Measurements from ENCODE around the gene COL4A1. TPM values are rescaled to one million over a fixed set of nuclear protein-coding genes. Genes with fewer than 3 reads are reported as not detected.

COL4A1 gene
- total RNA-seq, 1 donor from 2014 or later: 2,489 TPM

DNA sequence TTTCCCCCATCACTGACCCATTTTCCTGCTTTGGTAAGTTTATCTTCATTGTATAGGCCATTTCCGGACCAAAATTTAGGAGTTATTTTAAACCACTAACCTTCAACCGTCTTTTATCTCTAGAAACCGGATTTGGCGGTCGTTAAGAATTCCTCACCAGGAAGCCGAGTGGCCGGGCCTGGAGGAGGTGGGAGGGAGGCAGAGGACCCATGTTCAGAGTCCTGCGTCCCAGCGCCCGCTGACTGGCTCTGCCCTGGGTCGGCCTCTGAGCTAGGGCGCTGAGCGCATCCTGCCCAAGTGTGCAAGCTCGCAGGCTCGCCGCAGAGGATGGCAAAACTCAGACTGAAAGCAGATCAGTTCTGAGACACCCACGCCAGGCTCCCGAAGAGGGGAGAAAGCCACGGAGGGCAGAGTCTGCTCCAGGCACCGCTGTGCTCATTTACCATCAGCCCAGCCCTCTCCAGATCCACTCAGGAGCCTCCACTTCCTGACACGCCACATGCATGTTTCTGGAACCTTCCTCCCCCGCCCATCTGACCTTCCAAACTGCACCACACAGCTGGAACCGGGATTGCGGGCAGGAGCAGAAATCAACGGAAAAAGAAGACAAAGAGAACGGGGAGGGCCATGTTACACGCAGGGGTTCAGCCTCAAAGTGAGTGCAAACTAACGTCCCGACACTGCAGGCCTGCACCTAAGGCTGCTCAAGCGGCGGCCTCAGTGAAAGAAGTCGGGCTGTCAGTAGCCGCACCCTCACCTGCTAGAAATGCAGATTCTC is 8.3 kb downstream of the COL4A1 start:
- Histone ChIP-seq H4K20me1 (ENCODE audit: insufficient read depth, low read length) (peaks cover 98% of the 10 kb centered on the region), H2AFZ (ENCODE audit: low read depth, low read length) (no peak overlapping the region), H3K4me1 (ENCODE audit: insufficient read depth, low read length) (peaks cover 32% of the 10 kb centered on the region), H3K27ac (ENCODE audit: low read depth, low read length) (peak overlapping the region; percentile 30), H3K4me3 (ENCODE audit: insufficient read depth, low read depth, low read length) (no peak overlapping the region), H3K4me2 (ENCODE audit: low read length) (peak overlapping the region; percentile 41), H3K36me3 (ENCODE audit: insufficient read depth, low read length) (peaks cover 23% of the 10 kb centered on the region), H3K27me3 (ENCODE audit: insufficient read depth, low read length) (no peaks in the 10 kb centered on the region), H3K9ac (ENCODE audit: low read length) (peak overlapping the region; percentile 34), H3K79me2 (ENCODE audit: insufficient read depth, low read length) (peaks cover 100% of the 10 kb centered on the region), H3K9me3 (ENCODE audit: insufficient read depth, low read depth, low read length) (no peaks in the 10 kb centered on the region)
- H3K27me3 Mint-ChIP-seq (ENCODE audit: low read depth, unreplicated experiment): no peaks in the 10 kb centered on the region
- peaks cover 22% of the 10 kb centered on the region for H3K36me3 Mint-ChIP-seq (ENCODE audit: low read depth, unreplicated experiment)
- DNase-seq (ENCODE audit: low read depth): no peak
- no peak overlapping the region for H3K4me3 Mint-ChIP-seq (ENCODE audit: unreplicated experiment)
- TF ChIP-seq, protein P1, sequence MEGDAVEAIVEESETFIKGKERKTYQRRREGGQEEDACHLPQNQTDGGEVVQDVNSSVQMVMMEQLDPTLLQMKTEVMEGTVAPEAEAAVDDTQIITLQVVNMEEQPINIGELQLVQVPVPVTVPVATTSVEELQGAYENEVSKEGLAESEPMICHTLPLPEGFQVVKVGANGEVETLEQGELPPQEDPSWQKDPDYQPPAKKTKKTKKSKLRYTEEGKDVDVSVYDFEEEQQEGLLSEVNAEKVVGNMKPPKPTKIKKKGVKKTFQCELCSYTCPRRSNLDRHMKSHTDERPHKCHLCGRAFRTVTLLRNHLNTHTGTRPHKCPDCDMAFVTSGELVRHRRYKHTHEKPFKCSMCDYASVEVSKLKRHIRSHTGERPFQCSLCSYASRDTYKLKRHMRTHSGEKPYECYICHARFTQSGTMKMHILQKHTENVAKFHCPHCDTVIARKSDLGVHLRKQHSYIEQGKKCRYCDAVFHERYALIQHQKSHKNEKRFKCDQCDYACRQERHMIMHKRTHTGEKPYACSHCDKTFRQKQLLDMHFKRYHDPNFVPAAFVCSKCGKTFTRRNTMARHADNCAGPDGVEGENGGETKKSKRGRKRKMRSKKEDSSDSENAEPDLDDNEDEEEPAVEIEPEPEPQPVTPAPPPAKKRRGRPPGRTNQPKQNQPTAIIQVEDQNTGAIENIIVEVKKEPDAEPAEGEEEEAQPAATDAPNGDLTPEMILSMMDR (IDR thresholded peaks at IDR 0.05; ENCODE audit: insufficient read depth, low read depth, low read length): no peak
- TF ChIP-seq EZH2 (IDR thresholded peaks at IDR 0.05; ENCODE audit: insufficient read depth, low read length): no peak
- peaks cover 57% of the 10 kb centered on the region for H3K4me1 Mint-ChIP-seq (ENCODE audit: low read depth, unreplicated experiment)
- no peaks in the 10 kb centered on the region for H3K9me3 Mint-ChIP-seq (ENCODE audit: unreplicated experiment)
- no peak overlapping the region for H3K27ac Mint-ChIP-seq (ENCODE audit: unreplicated experiment)
- FAIRE-seq: no peak

DNA sequence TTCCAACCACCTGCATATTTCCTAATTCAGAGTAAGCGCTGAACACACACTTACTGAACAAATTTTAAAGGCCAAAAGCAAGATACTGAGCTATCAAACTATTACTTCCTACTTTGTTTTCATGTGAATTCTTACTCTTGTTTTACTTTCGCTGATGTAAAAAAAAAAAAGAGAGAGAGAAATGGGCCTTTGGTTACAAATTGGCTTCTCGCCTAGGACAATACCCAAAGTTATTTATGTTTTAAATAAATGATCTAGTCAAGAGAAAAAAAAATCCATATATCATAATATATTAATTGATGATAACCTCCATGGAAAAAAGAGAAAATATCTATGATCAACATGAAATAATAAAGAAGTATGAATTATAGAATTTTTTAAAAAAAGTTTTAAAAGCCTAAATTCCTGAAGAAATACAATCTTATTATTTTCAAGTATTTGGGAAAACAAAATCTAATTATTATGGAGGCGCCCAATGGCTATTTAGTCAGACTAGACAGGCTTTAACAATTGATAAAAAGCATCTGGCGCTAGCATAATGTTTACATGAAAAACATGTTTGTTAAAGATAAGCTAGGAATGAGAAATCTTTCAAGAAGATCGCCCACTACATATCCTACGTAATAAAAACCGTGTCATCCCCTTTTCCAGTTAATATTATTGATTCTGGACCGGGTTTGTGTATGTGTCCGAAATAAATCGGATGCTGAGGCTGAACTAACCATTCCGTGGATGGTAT is 9.0 kb downstream of the COL4A1 start:
- H3K27me3 Mint-ChIP-seq (ENCODE audit: low read depth, unreplicated experiment): no peaks in the 10 kb centered on the region
- Histone ChIP-seq H3K27ac (ENCODE audit: low read depth, low read length) (peak overlapping the region; percentile 30), H3K4me1 (ENCODE audit: insufficient read depth, low read length) (peaks cover 26% of the 10 kb centered on the region), H3K79me2 (ENCODE audit: insufficient read depth, low read length) (peaks cover 100% of the 10 kb centered on the region), H3K9me3 (ENCODE audit: insufficient read depth, low read depth, low read length) (no peaks in the 10 kb centered on the region), H3K4me3 (ENCODE audit: insufficient read depth, low read depth, low read length) (no peak overlapping the region), H3K36me3 (ENCODE audit: insufficient read depth, low read length) (peaks cover 27% of the 10 kb centered on the region), H4K20me1 (ENCODE audit: insufficient read depth, low read length) (peaks cover 98% of the 10 kb centered on the region), H3K27me3 (ENCODE audit: insufficient read depth, low read length) (no peaks in the 10 kb centered on the region), H2AFZ (ENCODE audit: low read depth, low read length) (no peak overlapping the region), H3K4me2 (ENCODE audit: low read length) (peak overlapping the region; percentile 41), H3K9ac (ENCODE audit: low read length) (no peak overlapping the region)
- no peak for DNase-seq (ENCODE audit: low read depth)
- peaks cover 50% of the 10 kb centered on the region for H3K4me1 Mint-ChIP-seq (ENCODE audit: low read depth, unreplicated experiment)
- no peak overlapping the region for H3K27ac Mint-ChIP-seq (ENCODE audit: unreplicated experiment)
- H3K36me3 Mint-ChIP-seq (ENCODE audit: low read depth, unreplicated experiment): peaks cover 14% of the 10 kb centered on the region
- no peak overlapping the region for H3K4me3 Mint-ChIP-seq (ENCODE audit: unreplicated experiment)
- FAIRE-seq: no peak
- no peak for TF ChIP-seq EZH2 (IDR thresholded peaks at IDR 0.05; ENCODE audit: insufficient read depth, low read length)
- TF ChIP-seq, protein P1 (IDR thresholded peaks at IDR 0.05; ENCODE audit: insufficient read depth, low read depth, low read length): no peak
- no peaks in the 10 kb centered on the region for H3K9me3 Mint-ChIP-seq (ENCODE audit: unreplicated experiment)
